ENCODE measurements around the gene MYH9.

Gene MYH9

DNA sequence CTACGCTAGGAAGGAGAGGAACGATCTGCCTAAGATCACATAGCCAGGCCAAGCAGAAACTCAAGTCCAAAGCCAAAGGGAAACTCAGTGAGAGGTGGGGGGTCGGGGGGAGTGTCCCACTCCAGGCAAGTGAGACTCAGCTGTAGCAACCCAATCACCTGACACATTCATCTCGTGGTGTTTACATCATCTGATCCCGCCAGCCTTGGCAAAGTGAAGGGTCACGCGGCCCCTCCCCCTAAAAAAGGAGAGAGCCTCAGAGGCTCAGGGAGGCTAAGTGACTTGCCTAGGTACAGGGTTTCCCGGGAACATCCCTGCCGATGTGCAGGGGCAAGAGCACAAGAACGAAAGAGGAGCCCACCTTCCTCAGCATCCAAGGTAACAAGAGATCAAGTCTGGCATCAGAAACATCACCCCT, 21.5 kb downstream of the MYH9 start:
- DNase-seq = no peak

DNA sequence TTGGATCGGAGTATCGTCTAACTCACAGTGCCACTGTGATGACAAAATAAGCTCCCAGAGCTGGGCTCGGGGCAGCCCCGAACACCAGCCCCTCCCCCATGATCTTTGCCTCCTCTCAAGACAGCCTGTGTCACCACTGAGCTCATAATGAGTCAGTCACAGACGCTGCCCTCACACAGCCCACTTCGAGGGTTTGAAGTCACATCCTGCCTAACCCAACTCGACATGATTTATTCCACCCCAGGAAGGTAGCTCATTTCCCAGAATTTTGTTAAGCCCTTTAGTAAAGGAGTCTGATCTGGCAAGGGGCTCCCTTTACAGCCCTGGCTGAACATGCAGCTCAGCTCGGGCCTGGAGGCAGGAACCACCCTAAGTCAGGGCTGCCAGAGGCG, 22.8 kb downstream of the MYH9 start:
- DNase-seq = peak; percentile 94

- DNase-seq = no peak
These were observed 23.3 kb downstream of the MYH9 start for GRCh38 chr22:36364255-36365019.

DNA sequence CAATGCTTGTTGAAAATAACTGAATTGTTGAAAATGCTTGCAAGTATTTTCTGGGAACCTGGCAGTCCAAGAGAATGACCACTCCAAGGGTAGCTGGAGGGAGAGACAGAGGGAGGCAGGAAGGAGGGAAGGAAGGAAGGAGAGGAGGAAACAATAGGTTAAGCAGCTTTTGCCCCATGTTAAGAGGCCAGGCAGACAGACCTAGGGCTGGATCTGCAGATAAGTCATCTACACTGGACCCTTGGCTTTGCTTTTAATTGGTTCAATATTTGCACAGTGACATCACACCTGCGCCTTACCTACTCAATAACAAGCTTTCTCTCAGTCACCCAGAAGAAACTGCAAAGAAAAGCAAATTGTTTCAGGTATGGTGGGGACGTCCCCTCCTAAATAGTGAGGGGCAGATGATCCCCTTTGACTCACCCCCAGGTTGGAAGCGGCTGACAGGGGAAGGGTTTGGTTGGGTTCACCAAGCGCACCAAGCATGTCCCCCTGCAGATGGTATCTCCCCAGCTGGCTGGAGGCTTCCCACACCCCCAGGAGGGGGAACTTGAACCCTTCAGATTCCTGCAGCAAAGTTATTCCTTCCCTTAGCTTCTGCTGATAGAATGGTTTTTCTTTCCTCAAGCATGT, 24.3 kb downstream of the MYH9 start:
- DNase-seq = no peak

DNA sequence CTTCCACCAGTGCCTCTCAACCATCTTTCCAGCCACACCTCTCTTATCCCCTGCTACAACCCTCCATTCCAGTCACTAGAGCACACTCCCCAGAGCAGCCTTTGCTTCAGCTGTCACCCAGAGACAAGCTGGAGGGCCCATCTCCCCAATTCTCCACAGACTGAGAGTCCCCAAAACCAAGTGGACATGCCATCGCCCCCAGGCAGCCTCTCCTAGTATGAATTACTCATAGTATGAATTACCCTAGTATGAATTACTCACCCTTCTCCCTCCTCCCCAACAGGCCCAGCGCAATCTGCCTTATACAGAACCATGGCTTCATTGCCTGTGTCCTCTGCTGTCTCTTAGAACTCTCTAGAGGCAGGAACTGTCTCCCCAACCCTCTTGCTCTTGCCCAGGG, 24.8 kb downstream of the MYH9 start:
- peak; percentile 65 for DNase-seq

DNA sequence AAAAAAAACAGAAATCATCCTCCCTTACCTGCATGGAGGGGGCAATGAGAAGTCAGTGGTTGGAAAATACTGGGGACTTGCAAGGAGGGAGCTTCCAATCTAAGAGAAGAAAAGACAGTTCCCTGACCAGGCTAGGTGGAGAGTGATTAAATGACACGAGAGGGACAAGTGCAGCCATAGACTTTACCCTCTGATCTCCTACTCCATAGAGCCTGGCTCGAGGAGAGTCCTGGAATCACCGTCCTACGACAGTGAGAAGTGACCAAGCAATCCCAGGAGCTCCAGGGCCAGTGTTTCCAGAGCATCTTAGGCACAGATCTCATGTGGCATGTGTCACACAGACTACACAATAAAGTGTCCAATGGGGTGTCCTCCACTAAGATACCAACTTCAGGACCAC, 25.7 kb downstream of the MYH9 start:
- no peak for DNase-seq

GRCh38 chr22:36360871-36361383, 26.8 kb downstream of the MYH9 start:
- no peak for DNase-seq

DNA sequence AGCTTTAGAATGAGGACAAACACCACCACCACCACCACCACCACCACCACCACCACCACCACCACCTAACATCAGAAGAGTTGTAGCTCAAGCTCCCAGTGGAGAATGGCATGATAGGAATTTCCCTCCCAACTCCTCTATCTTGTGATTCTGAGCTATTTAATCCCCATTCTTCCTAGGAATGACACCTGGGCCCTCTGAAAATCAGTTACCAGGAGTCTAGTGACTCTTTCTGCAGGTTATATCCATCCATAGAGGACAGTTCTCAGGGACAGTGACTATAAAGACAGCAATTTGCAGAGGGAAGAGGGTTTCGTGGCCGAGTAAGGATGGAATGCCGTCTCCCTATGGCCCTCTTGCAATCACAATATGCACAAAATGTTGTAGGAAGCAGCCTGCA, 27.8 kb downstream of the MYH9 start:
- DNase-seq = no peak

- no peak for DNase-seq
These were observed 28.2 kb downstream of the MYH9 start for GRCh38 chr22:36359470-36359996.

DNA sequence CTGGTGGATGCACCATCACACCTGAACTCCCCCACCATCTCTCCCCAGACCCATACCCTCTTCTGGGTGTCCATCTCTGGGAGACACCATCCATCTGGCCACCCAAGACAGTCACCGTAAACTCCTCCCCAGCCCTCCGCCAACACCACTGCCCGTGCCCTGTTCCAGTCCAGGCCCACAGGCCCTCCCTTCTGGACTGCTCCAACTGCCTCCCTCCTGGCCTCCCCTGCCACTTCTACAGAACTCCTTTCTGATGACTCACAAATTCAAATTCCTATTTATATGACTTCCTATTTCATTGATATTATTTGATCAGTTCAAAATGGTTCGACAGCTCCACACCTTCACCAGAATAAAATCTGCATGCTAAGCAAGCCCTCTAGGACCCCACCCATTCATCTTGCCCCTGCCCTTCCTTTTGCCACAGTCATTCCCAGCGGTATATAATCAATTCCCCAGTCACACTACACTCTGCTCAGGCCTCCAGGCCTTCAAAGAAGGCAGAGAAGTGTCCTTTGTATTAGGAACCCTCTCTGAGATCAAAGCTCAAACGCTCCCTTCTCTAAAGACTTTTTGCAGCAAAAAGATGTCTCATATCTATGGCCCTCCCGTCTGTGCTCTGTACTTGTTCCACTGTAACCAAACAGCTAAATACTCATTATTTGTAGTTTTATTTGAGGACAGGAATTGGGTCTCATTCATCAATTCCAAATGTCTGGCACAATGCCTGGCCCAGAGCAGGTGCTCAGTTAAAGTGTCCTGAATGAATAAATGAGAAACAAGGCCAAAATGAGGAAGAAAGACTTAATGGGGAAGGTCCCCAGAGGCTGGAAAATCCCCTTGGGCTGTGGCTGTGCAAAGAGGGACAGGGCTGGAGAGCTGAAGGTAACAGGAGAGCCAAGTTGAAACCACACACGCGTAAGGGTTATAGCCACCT, 29.0 kb downstream of the MYH9 start:
- no peak for DNase-seq

DNA sequence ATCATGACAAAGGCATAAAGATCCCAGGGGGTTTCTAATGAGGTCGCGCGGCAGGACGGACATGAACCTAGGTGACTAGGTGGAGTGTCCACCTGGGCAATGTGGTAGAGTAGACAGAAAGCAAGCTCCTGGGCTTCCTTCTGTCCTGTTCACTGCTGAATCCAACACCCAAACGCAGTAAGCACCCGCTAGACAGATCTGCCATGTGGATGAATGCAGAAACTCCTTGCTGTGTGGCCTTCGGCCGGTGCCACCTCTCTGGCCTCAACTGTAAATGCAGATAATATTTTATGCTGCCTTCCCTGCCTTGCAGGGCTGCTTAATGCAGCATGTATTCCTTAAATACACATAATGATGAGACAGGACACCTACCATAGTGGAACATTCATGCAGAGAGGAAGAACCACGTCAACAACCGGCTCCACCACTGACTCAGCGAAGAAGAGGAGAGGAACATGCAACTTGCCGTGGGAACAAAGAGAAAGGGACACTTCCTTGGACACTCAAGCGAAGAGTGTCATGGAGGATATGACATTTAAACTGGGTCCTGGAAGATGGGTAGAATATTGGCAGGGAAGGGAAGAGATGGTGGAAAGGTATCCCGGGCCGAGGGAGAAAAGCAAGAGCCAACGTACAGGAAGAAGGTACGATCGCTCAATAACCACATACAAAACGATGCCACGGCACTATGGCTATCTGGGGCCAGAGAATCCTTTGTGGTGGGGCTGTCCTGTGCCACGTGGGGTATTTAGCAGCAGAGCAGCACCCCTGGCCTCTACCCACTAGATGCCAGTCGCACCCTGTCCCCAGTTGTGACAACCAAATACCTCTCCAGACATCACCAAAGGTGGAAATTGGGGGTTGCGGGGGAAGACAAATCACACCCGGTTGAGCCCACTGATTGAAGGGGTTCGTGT, 30.8 kb downstream of the MYH9 start:
- peak; percentile 63 for DNase-seq

- no peak for DNase-seq
These were observed 31.9 kb downstream of the MYH9 start for GRCh38 chr22:36355894-36356293.

GRCh38 chr22:36355362-36355761, 32.4 kb downstream of the MYH9 start:
- DNase-seq = no peak

DNA sequence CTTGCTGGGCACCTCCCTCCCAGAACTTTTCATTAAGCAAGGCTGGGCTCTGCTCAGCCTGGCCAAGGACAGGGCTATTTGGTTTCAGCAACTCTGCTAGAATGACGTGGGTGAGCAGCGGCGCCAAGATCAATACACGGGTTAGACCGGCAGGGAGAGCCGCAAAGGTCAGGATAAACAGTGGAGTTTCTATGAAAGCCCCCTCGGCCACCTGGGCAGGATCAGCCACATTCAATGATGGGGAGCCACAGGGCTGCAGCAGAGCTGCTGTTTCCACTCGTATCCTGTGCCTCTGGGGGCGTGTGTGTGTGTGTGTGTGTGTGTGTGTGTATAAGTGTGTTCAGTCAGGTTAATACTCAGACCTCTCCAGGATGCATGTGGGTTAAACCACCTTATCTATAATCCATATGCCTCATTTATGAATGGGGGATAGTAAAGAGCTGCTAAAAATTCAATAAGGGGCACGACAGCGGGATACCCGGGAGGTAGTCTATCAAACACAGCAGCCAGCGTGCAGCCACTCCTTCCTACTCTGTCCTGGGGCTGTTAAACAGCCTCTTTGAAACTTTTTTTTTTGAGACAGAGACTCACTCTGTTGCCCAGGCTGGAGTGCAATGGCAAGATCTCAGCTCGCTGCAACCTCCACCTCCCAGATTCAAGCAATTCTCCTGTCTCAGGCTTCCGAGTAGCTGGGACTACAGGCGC, 34.8 kb downstream of the MYH9 start:
- DNase-seq = no peak

DNA sequence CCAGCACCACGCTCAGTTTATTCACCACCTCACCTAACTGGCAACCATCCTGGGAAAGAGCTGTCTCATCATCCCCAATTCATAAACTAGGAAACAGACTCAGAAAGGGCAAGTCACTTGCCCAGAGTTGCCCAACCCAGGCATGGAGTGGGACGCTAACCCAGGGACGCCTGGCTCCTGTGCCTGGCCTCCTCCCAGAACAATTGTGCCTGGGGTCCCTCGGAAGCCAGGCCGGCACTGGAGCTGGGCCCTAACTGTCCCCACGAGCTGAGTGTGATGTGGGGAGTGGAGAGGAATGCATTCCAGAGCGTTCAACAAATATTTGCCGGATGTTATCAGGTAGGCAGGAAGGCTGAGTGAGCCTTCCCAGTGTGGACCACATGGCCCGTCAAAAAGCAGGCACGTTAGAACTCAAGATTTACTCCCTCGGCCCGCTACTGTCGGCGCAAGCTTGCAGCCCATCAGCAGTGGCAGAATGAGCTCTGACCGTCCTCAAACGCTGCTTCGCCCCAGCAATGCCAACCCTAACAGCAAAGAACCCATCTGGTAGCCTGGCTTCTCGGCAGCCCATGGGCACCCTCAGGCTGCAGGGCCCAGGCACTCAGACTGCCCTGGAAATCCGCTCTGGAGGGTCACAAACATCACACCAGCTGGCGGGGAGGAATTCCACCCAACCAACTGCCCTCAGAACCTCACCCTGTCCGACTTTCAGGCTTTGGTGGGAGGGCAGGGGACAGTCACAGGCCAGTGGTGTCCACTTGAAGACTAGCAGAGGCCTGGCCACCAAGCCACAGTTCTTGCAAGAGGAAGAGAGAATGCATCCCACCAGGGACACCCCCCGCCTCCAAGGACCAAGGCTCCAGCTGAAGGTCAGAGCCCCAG, 35.6 kb downstream of the MYH9 start:
- no peak for DNase-seq

- no peak for DNase-seq
These were observed 36.8 kb downstream of the MYH9 start for GRCh38 chr22:36350751-36351594.

DNA sequence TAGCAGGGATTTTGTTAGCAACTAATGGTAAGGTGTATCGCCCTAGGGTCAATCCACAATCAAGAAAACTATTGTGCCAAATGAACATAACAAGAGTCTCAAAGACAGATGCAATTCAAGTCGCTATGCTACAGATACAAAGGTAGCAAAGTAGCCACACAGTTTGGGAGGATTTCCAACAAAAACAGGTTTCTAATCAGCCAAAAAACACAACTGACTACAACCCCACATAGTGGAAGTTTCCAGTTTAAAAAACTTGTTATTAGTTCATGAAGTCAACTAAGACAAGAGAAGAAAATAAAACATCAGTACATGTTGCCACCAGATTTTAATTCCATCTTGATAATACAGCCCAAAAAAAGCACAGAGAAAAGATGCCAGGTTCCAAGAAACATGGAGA, 38.0 kb downstream of the MYH9 start:
- no peak for DNase-seq

- no peak for DNase-seq
These were observed 39.0 kb downstream of the MYH9 start for GRCh38 chr22:36348760-36349159.

- no peak for DNase-seq
These were observed 40.7 kb downstream of the MYH9 start for GRCh38 chr22:36347094-36347493.

All from stimulated activated CD4-positive, alpha-beta T cell treated with anti-CD3 and anti-CD28 coated beads, Interleukin-4, amount 100 ng/mL, for 24 hours (primary cell).